K562 (cell line): ENCODE data around the gene BTD. TPM values are rescaled to one million over a fixed set of nuclear protein-coding genes. Genes with fewer than 3 reads are reported as not detected.

Source experiments
- ATAC-seq: fragments of 200-7000 bp; cut with Tn5 transposase; 3 replicates; pipeline ENCODE4 v1.9.1; 2020; ENCODE audit warnings: moderate library complexity
- BruUV-seq: library from RNA; stranded (reverse); fragments of 400-500 nt; replicated peaks from 2 replicates; lab custom pipeline; 2021; lab: Mats Ljungman, UMichigan
- CTCF ChIA-PET: fragments of 300-600 bp; formaldehyde crosslinking; extraction: SDS; loops from one replicate; lab custom pipeline; 2021; ENCODE audit warnings: low intra/inter-chr PET ratio; lab: Yijun Ruan, JAX
- POLR2A ChIA-PET: fragments of 300-600, 350-650 bp; sonication (Branson Sonifier 250); formaldehyde crosslinking; extraction: SDS; loops from one replicate; lab custom pipeline; 2021; ENCODE audit warnings: antibody characterized with exemption, inconsistent platforms; lab: Yijun Ruan, JAX
- DNase-seq, 4 experiments: peaks; one replicate each; pipeline versions ENCODE4 v3.0.0 to v3.0.0-alpha.2; 2011 to 2018; ENCODE audit warnings: low spot score in 3 of 4, mixed read lengths in 3 of 4; ENCODE audit errors: extremely low read depth in 1 of 4
- FAIRE-seq: peaks from 2 replicates; lab custom pipeline; 2011; peaks lifted over from hg19 to GRCh38; lab: Jason Lieb, UNC
- H2AFZ ChIP-seq: 2 replicates; pipeline ENCODE4 v1.6.0; 2011; ENCODE audit warnings: low read depth, low read length, control low read depth, inconsistent platforms
- H3K27ac ChIP-seq: fragments of 200-600 bp; 3 replicates; pipeline ENCODE4 v1.8.0; 2011; ENCODE audit warnings: low read depth, mild to moderate bottlenecking, control low read depth, inconsistent platforms, low read length, moderate library complexity, mixed read lengths; ENCODE audit errors: extremely low read depth
- H3K27me3 ChIP-seq, 2 experiments: fragments of 300-600 bp in 1 of 2; 2 replicates in 1 of 2; 3 replicates in 1 of 2; pipeline versions ENCODE4 v1.6.0 to v1.8.0; 2011; ENCODE audit warnings: inconsistent platforms in 2 of 2, low read length in 2 of 2, mild to moderate bottlenecking in 1 of 2, mixed read lengths in 1 of 2, moderate library complexity in 1 of 2; ENCODE audit not compliant: control insufficient read depth in 2 of 2, insufficient read depth in 2 of 2
- H3K36me3 ChIP-seq: fragments of 300-600 bp; 3 replicates; pipeline ENCODE4 v1.8.0; 2011; ENCODE audit warnings: mild to moderate bottlenecking, low read length, inconsistent platforms; ENCODE audit not compliant: control insufficient read depth, insufficient read depth
- H3K4me1 ChIP-seq, 2 experiments: fragments of 200-600 bp in 1 of 2; replicated peaks in 1 of 2; 2 replicates in 1 of 2; 3 replicates in 1 of 2; pipeline versions ENCODE4 v1.5.1 to v1.8.0; 2011; ENCODE audit warnings: inconsistent platforms in 2 of 2, low read length in 2 of 2, mild to moderate bottlenecking in 1 of 2, mixed read lengths in 1 of 2, moderate library complexity in 1 of 2; ENCODE audit not compliant: control insufficient read depth in 2 of 2, insufficient read depth in 2 of 2
- H3K4me2 ChIP-seq: 2 replicates; pipeline ENCODE4 v1.6.1; 2011; ENCODE audit warnings: low read length, control low read depth, inconsistent platforms, mixed read lengths; ENCODE audit not compliant: insufficient read depth
- H3K4me3 ChIP-seq: fragments of 200-600 bp; sonication (generic), shearing (Covaris generic); 2 replicates; pipeline ENCODE4 v1.5.1; 2016; ENCODE audit warnings: control low read depth, inconsistent platforms
- H3K79me2 ChIP-seq: fragments of 200-600 bp; 3 replicates; pipeline ENCODE4 v1.8.0; 2011; ENCODE audit warnings: low read length, inconsistent platforms; ENCODE audit not compliant: control insufficient read depth, insufficient read depth
- H3K9ac ChIP-seq, 2 experiments: 2 replicates each; pipeline versions ENCODE4 v1.6.0 to v1.6.1; 2011; ENCODE audit warnings: low read depth in 2 of 2, low read length in 2 of 2, control low read depth in 1 of 2, inconsistent platforms in 1 of 2, mild to moderate bottlenecking in 1 of 2, mixed read lengths in 1 of 2; ENCODE audit not compliant: insufficient read depth in 1 of 2
- H3K9me1 ChIP-seq: one replicate; pipeline ENCODE4 v1.6.0; 2011; ENCODE audit warnings: inconsistent platforms, mild to moderate bottlenecking, low read length, moderate library complexity; ENCODE audit not compliant: control insufficient read depth, insufficient read depth
- H3K9me3 ChIP-seq: replicated peaks from 2 replicates; pipeline ENCODE4 v1.5.1; 2011; ENCODE audit warnings: low read depth, low read length, inconsistent platforms; ENCODE audit not compliant: control insufficient read depth, insufficient read depth
- H4K20me1 ChIP-seq: replicated peaks from 2 replicates; pipeline ENCODE4 v1.6.1; 2011; ENCODE audit warnings: low read length, inconsistent platforms, mixed read lengths; ENCODE audit not compliant: control insufficient read depth, insufficient read depth
- PPARD ChIP-seq: fragments of 250-450 bp; sonication (Bioruptor Pico); IDR thresholded peaks from 2 replicates; pipeline ENCODE4 v1.8.0; 2022; ENCODE audit warnings: inconsistent platforms, mild to moderate bottlenecking, moderate library complexity
- SMARCA4 ChIP-seq: fragments of 450-650 bp; IDR thresholded peaks from 2 replicates; pipeline ENCODE4 v1.6.1; 2016
- SP2 ChIP-seq: IDR thresholded peaks from 2 replicates; pipeline ENCODE4 v1.6.1; 2011; ENCODE audit warnings: mild to moderate bottlenecking, low read depth, low read length, moderate library complexity; ENCODE audit not compliant: poor library complexity, severe bottlenecking; ENCODE audit errors: extremely low read depth
- in situ Hi-C: fragments of 300-500 bp; cut with MboI; formaldehyde crosslinking; loops from 4 replicates; pipeline ENCODE4 v1.15.0; 2018; ENCODE audit warnings: inconsistent platforms, mixed read lengths
- intact Hi-C: fragments of 100-400 bp; cut with micrococcal nuclease; formaldehyde crosslinking; loops from 2 replicates; pipeline ENCODE4 v1.14.2; 2022
- polyA plus RNA-seq, 8 experiments: library from polyadenylated mRNA; depleted of rRNA in 4 of 8; stranded (reverse) in 5 of 8; unstranded in 3 of 8; fragments of >200 nt; fragmentation: Nextera tagmentation in 2 of 8; fragmentation: Illumina TruSeq in 1 of 8; extraction: Ambion mirVana in 2 of 8; extraction: Trizol in 1 of 8; gene quantifications; 2 replicates each; pipeline versions ENCODE4 v1.2.1 to v1.2.3, GENCODE V29; 2011 to 2014; ENCODE audit warnings: inconsistent platforms in 1 of 8, missing spikeins in 1 of 8
- total RNA-seq, 7 experiments: library from RNA; depleted of rRNA in 6 of 7; stranded (reverse); fragments of >200 nt in 6 of 7; fragmentation: Illumina TruSeq in 2 of 7; extraction: Trizol in 2 of 7; gene quantifications; 2 replicates each; pipeline versions ENCODE4 v1.2.1 to v1.2.3, GENCODE V29; 2011 to 2021; ENCODE audit warnings: low replicate concordance in 1 of 7
- TF ChIP-seq, protein P1 (sequence below): fragments of 250-450 bp; sonication (Bioruptor Pico); IDR thresholded peaks from 2 replicates; pipeline ENCODE4 v1.8.0; 2022; ENCODE audit warnings: moderate library complexity, mild to moderate bottlenecking, inconsistent platforms
- TF ChIP-seq, protein P2 (sequence below): fragments of 250-450 bp; sonication (Bioruptor Pico); IDR thresholded peaks from 2 replicates; pipeline ENCODE4 v1.8.0; 2021; ENCODE audit warnings: mild to moderate bottlenecking, moderate library complexity
- TF ChIP-seq, protein P3 (sequence below), 2 experiments: fragments of 450-650 bp in 1 of 2; IDR thresholded peaks; 2 replicates each; pipeline ENCODE4 v1.6.1; 2011 to 2017; ENCODE audit warnings: low read depth in 2 of 2, antibody characterized with exemption in 1 of 2, borderline replicate concordance in 1 of 2, low read length in 1 of 2, mild to moderate bottlenecking in 1 of 2, mixed read lengths in 1 of 2; ENCODE audit not compliant: control insufficient read depth in 1 of 2

Gene BTD
- total and polyA plus RNA-seq, 9 of the 15 experiments (the other 6 are each of a cell fraction or from before 2014, with no cell fraction given) = 6.6 to 26.2 (median 10.6) TPM

- ChIA-PET CTCF (interaction anchor here (0.7 to 1.7 kb wide), 2 partner anchors 420 to 619 kb away, joined by 3 to 7 read pairs; no protein-coding TSS in a partner anchor), POLR2A (interaction anchor here (0.6 kb wide), 1 partner anchor 180 kb away, joined by 3 read pairs; no protein-coding TSS in a partner anchor)
- Histone ChIP-seq H3K4me2 (no peak overlapping the region), H3K27me3 (no peaks in the 10 kb centered on the region), H4K20me1 (no peaks in the 10 kb centered on the region), H3K4me3 (no peak overlapping the region), H3K9me1 (no peaks in the 10 kb centered on the region), H3K9ac (no peak overlapping the region), H3K36me3 (no peaks in the 10 kb centered on the region), H3K9me3 (no peaks in the 10 kb centered on the region), H3K4me1 (peaks cover 7 to 12% of the 10 kb centered on the region in 2 experiments; a peak in 4 of 5 replicates), H3K79me2 (no peaks in the 10 kb centered on the region), H3K27ac (no peak overlapping the region), H2AFZ (no peak overlapping the region)
- in situ Hi-C loops = loop anchor here (10.0 to 25.0 kb wide), 2 partner anchors 616 to 908 kb away; no protein-coding TSS in a partner anchor
- ATAC-seq = no peak
- no peak for FAIRE-seq
- no peak for DNase-seq
- no TSS peak for BruUV-seq
- intact Hi-C loops = no loop called here
- TF ChIP-seq, protein P1, sequence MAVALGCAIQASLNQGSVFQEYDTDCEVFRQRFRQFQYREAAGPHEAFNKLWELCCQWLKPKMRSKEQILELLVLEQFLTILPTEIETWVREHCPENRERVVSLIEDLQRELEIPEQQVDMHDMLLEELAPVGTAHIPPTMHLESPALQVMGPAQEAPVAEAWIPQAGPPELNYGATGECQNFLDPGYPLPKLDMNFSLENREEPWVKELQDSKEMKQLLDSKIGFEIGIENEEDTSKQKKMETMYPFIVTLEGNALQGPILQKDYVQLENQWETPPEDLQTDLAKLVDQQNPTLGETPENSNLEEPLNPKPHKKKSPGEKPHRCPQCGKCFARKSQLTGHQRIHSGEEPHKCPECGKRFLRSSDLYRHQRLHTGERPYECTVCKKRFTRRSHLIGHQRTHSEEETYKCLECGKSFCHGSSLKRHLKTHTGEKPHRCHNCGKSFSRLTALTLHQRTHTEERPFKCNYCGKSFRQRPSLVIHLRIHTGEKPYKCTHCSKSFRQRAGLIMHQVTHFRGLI = no peak
- TF ChIP-seq, protein P2, sequence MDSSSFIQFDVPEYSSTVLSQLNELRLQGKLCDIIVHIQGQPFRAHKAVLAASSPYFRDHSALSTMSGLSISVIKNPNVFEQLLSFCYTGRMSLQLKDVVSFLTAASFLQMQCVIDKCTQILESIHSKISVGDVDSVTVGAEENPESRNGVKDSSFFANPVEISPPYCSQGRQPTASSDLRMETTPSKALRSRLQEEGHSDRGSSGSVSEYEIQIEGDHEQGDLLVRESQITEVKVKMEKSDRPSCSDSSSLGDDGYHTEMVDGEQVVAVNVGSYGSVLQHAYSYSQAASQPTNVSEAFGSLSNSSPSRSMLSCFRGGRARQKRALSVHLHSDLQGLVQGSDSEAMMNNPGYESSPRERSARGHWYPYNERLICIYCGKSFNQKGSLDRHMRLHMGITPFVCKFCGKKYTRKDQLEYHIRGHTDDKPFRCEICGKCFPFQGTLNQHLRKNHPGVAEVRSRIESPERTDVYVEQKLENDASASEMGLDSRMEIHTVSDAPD (CRISPR knock-in tag) = no peak
- TF ChIP-seq PPARD (CRISPR knock-in tag) (no peak), SMARCA4 (no peak), SP2 (no peak)
- TF ChIP-seq, protein P3, sequence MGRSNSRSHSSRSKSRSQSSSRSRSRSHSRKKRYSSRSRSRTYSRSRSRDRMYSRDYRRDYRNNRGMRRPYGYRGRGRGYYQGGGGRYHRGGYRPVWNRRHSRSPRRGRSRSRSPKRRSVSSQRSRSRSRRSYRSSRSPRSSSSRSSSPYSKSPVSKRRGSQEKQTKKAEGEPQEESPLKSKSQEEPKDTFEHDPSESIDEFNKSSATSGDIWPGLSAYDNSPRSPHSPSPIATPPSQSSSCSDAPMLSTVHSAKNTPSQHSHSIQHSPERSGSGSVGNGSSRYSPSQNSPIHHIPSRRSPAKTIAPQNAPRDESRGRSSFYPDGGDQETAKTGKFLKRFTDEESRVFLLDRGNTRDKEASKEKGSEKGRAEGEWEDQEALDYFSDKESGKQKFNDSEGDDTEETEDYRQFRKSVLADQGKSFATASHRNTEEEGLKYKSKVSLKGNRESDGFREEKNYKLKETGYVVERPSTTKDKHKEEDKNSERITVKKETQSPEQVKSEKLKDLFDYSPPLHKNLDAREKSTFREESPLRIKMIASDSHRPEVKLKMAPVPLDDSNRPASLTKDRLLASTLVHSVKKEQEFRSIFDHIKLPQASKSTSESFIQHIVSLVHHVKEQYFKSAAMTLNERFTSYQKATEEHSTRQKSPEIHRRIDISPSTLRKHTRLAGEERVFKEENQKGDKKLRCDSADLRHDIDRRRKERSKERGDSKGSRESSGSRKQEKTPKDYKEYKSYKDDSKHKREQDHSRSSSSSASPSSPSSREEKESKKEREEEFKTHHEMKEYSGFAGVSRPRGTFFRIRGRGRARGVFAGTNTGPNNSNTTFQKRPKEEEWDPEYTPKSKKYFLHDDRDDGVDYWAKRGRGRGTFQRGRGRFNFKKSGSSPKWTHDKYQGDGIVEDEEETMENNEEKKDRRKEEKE (IDR thresholded peaks at IDR 0.05; ENCODE audit: borderline replicate concordance in 1 of 2, control insufficient read depth in 1 of 2, low read depth in 2 of 2, low read length in 1 of 2) = no peak
Measured at GRCh38 chr3:15628967-15629366, 27.4 kb downstream of the BTD start.
